HepG2 (cell line): ENCODE results near the gene NDOR1.

Source experiments
- ATF2 ChIP-seq: sonication (generic); formaldehyde crosslinking; IDR thresholded peaks from 2 replicates; pipeline ENCODE4 v1.4.0; 2020; ENCODE audit warnings: missing genetic modification reagents
- MTF2 ChIP-seq: sonication (generic); formaldehyde crosslinking; IDR thresholded peaks from 2 replicates; pipeline ENCODE4 v1.5.0; 2020; ENCODE audit warnings: missing genetic modification reagents, borderline replicate concordance
- PHB2 ChIP-seq: fragments of 450-650 bp; IDR thresholded peaks from 2 replicates; pipeline ENCODE4 v1.6.1; 2018; ENCODE audit not compliant: partially characterized antibody
- SP1 ChIP-seq, 2 experiments: fragments of 450-650 bp in 1 of 2; sonication (generic) in 1 of 2; formaldehyde crosslinking in 1 of 2; IDR thresholded peaks; 2 replicates each; pipeline versions ENCODE4 v1.4.0 to v1.6.1; 2016 to 2020; ENCODE audit warnings: missing genetic modification reagents in 1 of 2
- SP140L ChIP-seq: sonication (generic); formaldehyde crosslinking; IDR thresholded peaks from 2 replicates; pipeline ENCODE4 v1.4.0; 2020; ENCODE audit warnings: missing genetic modification reagents, borderline replicate concordance
- SRSF1 ChIP-seq: fragments of 200-400 bp; formaldehyde crosslinking; optimal IDR thresholded peaks from 2 replicates; pipeline ENCODE3; 2017; ENCODE audit warnings: mild to moderate bottlenecking, low read depth, low read length, moderate library complexity

- no peak for TF ChIP-seq MTF2
- TF ChIP-seq SP140L (CRISPR knock-in tag), result no peak
- TF ChIP-seq SRSF1, result no peak
- no peak for TF ChIP-seq SP1 (IDR thresholded peaks at IDR 0.05)
- no peak for TF ChIP-seq SP1 (CRISPR knock-in tag; IDR thresholded peaks at IDR 0.05)
- no peak for TF ChIP-seq ATF2 (CRISPR knock-in tag)
- no peak for TF ChIP-seq PHB2
Measured at GRCh38 chr9:137159105-137160053, 46.1 kb upstream of the NDOR1 start.
